Measurements from ENCODE around the gene OBSL1.

OBSL1 gene

DNA sequence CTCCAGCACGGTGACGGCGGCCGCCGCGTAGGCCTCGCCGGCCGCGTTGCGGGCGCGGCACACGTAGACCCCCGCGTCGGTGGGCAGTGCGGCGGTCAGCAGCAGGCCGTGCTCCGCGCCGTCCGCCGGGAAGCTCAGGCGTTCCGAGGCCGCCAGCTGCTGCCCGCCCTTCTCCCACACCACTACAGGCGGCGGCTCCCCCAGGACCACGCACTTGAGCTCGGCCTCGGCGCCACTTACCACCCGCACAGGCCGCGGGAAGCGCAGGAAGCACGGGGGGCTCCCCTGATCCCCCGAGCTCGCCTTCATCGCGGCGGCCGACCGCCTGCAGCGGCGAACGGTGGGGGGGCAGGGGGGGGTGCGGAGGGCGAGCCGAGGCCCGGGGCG lies 422 bp downstream of the OBSL1 start:
- no peaks in the 10 kb centered on the region for H3K27me3 ChIP-seq (ENCODE audit: insufficient read depth, poor library complexity, severe bottlenecking)
- peak; percentile 5; the same call in 2 of the 3 replicates for ATAC-seq (ENCODE audit: low read depth)
- no peak for DNase-seq (ENCODE audit: low spot score)
- peak overlapping the region; percentile 64 for H3K27ac ChIP-seq (ENCODE audit: poor library complexity, severe bottlenecking)
- peak overlapping the region; percentile 83 for H3K4me3 ChIP-seq (ENCODE audit: severe bottlenecking)
- peaks cover 13% of the 10 kb centered on the region for H3K4me1 ChIP-seq (ENCODE audit: insufficient read depth, poor library complexity, severe bottlenecking)
- H3K9me3 ChIP-seq (ENCODE audit: severe bottlenecking): no peaks in the 10 kb centered on the region
- TF ChIP-seq, protein P1, sequence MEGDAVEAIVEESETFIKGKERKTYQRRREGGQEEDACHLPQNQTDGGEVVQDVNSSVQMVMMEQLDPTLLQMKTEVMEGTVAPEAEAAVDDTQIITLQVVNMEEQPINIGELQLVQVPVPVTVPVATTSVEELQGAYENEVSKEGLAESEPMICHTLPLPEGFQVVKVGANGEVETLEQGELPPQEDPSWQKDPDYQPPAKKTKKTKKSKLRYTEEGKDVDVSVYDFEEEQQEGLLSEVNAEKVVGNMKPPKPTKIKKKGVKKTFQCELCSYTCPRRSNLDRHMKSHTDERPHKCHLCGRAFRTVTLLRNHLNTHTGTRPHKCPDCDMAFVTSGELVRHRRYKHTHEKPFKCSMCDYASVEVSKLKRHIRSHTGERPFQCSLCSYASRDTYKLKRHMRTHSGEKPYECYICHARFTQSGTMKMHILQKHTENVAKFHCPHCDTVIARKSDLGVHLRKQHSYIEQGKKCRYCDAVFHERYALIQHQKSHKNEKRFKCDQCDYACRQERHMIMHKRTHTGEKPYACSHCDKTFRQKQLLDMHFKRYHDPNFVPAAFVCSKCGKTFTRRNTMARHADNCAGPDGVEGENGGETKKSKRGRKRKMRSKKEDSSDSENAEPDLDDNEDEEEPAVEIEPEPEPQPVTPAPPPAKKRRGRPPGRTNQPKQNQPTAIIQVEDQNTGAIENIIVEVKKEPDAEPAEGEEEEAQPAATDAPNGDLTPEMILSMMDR (IDR thresholded peaks at IDR 0.05; ENCODE audit: poor library complexity, severe bottlenecking): no peak
- no peaks in the 10 kb centered on the region for H3K36me3 ChIP-seq (ENCODE audit: low read depth)

DNA sequence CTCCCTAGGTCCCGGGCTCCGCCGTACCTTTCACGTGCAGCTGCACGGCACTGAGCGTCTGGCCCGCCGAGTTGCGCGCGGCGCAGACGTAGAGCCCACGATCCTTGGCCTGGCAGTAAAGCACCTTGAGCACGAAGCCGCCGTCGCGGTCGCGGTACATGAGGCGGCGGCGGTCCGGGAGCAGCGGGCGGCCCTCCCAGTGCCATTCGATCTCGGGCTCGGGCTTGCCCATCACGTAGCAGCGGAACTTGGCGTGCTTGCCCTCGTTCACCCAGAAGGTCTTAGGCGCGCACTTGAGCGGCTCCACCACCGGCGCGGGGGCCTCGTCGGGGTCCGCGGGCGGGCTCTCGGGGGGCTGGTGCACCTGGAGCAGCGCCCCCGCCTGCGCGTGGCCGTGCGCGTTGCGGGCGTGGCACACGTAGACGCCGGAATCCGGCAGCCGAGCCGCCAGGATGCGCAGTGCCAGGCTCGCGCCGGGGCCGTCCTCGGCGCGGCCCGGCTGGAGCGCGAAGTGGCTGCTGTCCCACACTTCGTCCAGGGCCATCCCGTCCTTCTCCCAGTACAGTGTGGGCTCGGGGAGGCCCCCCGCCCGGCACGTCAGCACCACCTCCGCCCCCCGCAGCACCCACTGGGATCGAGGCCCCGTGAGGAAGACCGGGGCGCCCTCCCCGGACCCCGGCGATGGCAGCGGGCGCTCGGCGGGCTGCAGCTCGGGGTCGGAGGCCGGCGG lies 980 bp downstream of the OBSL1 start:
- H3K27ac ChIP-seq (ENCODE audit: poor library complexity, severe bottlenecking): peak overlapping the region; percentile 64
- no peak for DNase-seq (ENCODE audit: low spot score)
- ATAC-seq (ENCODE audit: low read depth): peak; percentile 40
- peaks cover 13% of the 10 kb centered on the region for H3K4me1 ChIP-seq (ENCODE audit: insufficient read depth, poor library complexity, severe bottlenecking)
- H3K9me3 ChIP-seq (ENCODE audit: severe bottlenecking): no peaks in the 10 kb centered on the region
- no peaks in the 10 kb centered on the region for H3K36me3 ChIP-seq (ENCODE audit: low read depth)
- TF ChIP-seq, protein P1 (IDR thresholded peaks at IDR 0.05; ENCODE audit: poor library complexity, severe bottlenecking): peak; percentile 23
- peak overlapping the region; percentile 83 for H3K4me3 ChIP-seq (ENCODE audit: severe bottlenecking)
- H3K27me3 ChIP-seq (ENCODE audit: insufficient read depth, poor library complexity, severe bottlenecking): no peaks in the 10 kb centered on the region

DNA sequence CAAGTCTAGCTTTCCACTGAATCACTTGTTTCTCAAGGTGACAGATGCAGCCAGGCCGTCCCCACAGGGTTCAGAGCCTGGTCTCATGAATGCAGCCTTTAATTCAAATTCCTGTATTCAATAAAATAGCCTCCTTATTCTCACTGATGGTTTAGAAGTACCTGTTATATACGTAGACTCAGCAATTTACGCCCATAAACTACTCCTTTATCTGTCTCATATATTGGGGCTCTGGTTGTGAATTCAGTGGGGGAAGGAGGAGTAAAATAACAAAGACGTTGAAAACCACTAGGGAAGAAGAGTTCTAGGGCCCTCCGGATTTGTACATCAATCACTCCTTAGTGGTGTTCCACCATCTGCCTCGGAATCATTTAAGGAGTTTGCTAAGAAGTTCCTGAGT lies 1.7 kb downstream of the OBSL1 start:
- Histone ChIP-seq H3K27ac (ENCODE audit: poor library complexity, severe bottlenecking) (no peak overlapping the region), H3K36me3 (ENCODE audit: low read depth) (no peaks in the 10 kb centered on the region), H3K4me3 (ENCODE audit: severe bottlenecking) (no peak overlapping the region), H3K4me1 (ENCODE audit: insufficient read depth, poor library complexity, severe bottlenecking) (peaks cover 13% of the 10 kb centered on the region), H3K9me3 (ENCODE audit: severe bottlenecking) (no peaks in the 10 kb centered on the region), H3K27me3 (ENCODE audit: insufficient read depth, poor library complexity, severe bottlenecking) (no peaks in the 10 kb centered on the region)
- TF ChIP-seq, protein P1 (IDR thresholded peaks at IDR 0.05; ENCODE audit: poor library complexity, severe bottlenecking): no peak
- DNase-seq (ENCODE audit: low spot score): no peak
- no peak for ATAC-seq (ENCODE audit: low read depth)

DNA sequence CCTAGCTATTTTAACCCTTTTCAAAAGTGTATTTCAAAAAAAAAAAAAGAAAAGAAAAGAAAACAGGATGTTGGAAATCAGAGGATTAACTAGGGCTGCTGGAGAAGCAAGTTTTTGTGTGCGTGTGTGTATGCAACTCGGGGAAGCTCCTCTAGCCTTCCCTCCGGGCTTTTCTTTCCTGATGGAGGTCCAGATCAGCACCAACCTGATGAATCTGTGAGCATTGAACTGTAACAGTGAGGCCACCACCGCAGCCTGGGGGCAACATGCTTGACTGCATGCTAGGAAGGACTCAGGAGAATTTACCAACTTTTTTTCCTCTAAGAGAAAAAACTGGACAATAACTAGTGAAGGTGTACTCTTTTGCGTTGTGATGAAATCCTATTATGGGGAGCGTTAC lies 2.3 kb downstream of the OBSL1 start:
- DNase-seq (ENCODE audit: low spot score): no peak
- TF ChIP-seq, protein P1 (IDR thresholded peaks at IDR 0.05; ENCODE audit: poor library complexity, severe bottlenecking): no peak
- H3K36me3 ChIP-seq (ENCODE audit: low read depth): no peaks in the 10 kb centered on the region

DNA sequence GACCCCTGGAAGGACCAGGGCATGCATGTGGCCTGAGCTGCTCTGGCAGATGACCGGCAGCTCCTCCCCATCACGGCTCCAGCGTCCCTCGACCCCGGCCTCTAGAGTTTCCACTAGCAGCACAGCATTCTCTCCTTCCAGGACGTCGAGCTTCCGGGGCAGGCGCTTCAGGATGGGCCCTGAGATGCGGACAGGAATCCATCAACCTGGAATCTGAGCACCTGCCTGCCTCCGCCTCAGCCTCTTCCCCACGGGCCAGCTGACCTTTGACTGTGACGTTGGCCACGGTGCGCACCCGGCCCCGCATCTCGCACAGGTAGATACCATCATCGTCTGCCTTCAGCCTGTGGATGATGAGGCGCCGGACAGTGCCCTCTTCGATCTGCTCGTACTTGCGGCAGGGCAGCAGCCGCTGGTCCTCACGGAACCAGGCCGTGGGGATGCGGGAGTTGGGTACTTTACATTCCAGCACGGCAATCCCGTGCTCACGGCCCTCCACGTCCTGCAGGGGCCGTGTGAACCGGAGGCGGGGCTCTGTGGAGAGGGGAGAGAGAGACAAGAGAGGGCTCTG lies 3.5 kb downstream of the OBSL1 start:
- peaks cover 13% of the 10 kb centered on the region for H3K4me1 ChIP-seq (ENCODE audit: insufficient read depth, poor library complexity, severe bottlenecking)
- no peak for DNase-seq (ENCODE audit: low spot score)

More for the DNA sequence above, 2.3 kb downstream of the OBSL1 start:
- no peaks in the 10 kb centered on the region for H3K27me3 ChIP-seq (ENCODE audit: insufficient read depth, poor library complexity, severe bottlenecking)
- no peaks in the 10 kb centered on the region for H3K9me3 ChIP-seq (ENCODE audit: severe bottlenecking)
- H3K4me3 ChIP-seq (ENCODE audit: severe bottlenecking): no peak overlapping the region
- no peak for ATAC-seq (ENCODE audit: low read depth)
- peaks cover 13% of the 10 kb centered on the region for H3K4me1 ChIP-seq (ENCODE audit: insufficient read depth, poor library complexity, severe bottlenecking)
- H3K27ac ChIP-seq (ENCODE audit: poor library complexity, severe bottlenecking): no peak overlapping the region

More for the DNA sequence above, 3.5 kb downstream of the OBSL1 start:
- TF ChIP-seq, protein P1 (IDR thresholded peaks at IDR 0.05; ENCODE audit: poor library complexity, severe bottlenecking): no peak
- H3K27me3 ChIP-seq (ENCODE audit: insufficient read depth, poor library complexity, severe bottlenecking): no peaks in the 10 kb centered on the region
- H3K9me3 ChIP-seq (ENCODE audit: severe bottlenecking): no peaks in the 10 kb centered on the region
- H3K27ac ChIP-seq (ENCODE audit: poor library complexity, severe bottlenecking): no peak overlapping the region
- H3K36me3 ChIP-seq (ENCODE audit: low read depth): no peaks in the 10 kb centered on the region
- no peak for ATAC-seq (ENCODE audit: low read depth)
- no peak overlapping the region for H3K4me3 ChIP-seq (ENCODE audit: severe bottlenecking)
